GM21529 (cell line): ENCODE measurements around the gene FBXO42.
A peak's percentile ranks its signal among the peaks of the same experiment; 100 is the strongest.
"Not testable (repeated sequence)": the region's sequence is repeated elsewhere in the genome, so short reads cannot be mapped to it uniquely, and the experiment has no call there.

Source experiments
- ATAC-seq: cut with Tn5 transposase; IDR thresholded peaks from one replicate; pipeline ENCODE4 v1.9.1; 2021; ENCODE audit not compliant: unreplicated experiment

Gene FBXO42

DNA sequence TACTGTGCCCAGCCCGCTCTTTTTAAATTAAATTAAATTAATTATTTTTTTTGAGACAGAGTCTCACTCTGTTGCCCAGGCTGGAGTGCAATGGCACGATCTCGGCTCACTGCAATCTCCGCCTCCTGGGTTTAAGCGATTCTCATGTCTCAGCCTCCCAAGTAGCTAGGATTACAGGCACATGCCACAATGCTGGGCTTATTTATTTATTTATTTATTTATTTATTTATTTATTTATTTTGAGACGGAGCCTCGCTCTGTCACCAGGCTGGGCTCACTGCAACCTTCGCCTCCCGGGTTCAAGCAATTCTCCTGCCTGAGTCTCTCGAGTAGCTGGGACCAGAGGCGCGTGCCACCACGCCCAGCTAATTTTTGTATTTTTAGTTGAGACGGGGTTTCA lies 129.6 kb downstream of the FBXO42 start:
- ATAC-seq = not testable (repeated sequence)

DNA sequence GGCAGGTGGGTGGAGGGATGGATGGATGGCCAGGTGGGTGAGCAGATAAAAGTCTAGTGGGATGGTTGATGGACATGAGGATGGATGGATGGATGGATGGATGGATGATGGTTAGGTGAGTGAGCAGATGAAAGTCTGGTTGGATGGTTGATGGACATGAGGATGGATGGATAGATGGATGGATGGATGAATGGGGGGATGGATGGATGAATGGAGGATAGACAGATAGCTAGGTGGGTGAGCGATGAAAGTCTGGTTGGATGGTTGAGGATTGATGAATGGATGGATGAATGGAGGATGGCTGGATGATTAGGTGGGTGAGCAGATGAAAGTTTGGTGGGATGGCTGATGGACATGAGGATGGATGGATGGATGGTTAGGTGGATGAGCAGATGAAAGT lies 130.8 kb downstream of the FBXO42 start:
- no peak for ATAC-seq

DNA sequence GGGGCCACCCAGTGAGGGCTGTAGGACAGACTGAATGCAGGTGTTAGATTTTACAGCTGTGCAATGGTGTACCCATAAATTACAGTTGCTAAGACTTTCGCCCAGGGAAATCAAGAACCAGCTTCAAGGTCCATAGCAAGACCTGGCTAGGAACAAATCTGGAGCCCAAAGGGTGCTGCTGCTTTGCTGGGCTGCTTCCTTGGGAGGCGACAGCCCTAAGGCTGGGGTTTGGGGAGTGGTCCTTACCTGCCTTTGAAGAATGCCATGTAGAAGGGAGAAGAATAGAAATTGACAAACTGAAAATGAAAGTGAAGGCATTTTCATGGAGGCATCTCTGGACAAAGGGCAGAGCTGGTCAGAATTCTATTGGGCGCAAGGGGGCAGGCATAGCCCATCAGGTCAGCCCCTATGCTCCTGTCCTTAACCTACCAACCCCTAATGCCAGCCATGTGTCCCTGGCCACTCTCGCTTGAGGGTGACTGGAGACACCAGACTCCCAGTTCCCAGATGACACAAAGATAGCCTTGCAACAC lies 132.2 kb downstream of the FBXO42 start:
- no peak for ATAC-seq

DNA sequence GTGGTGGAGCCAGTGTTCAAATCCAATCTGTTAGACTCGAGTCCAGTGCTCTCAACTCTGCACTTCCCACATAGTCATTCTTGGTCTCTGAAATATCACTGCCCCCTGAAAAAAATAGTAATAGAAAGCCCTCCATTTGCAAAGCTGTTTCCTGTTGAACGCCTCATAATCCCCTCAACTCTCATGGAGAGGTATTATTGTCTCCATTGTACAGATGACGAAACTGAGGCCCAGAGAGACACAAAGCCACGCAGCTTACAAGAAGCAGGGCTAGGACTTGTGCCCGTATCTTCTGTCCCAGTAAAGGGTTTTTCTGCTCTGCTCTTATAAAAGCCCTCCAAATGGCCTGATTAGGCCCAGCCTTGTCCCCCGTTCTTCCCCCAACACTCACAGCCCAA lies 133.6 kb downstream of the FBXO42 start:
- no peak for ATAC-seq

DNA sequence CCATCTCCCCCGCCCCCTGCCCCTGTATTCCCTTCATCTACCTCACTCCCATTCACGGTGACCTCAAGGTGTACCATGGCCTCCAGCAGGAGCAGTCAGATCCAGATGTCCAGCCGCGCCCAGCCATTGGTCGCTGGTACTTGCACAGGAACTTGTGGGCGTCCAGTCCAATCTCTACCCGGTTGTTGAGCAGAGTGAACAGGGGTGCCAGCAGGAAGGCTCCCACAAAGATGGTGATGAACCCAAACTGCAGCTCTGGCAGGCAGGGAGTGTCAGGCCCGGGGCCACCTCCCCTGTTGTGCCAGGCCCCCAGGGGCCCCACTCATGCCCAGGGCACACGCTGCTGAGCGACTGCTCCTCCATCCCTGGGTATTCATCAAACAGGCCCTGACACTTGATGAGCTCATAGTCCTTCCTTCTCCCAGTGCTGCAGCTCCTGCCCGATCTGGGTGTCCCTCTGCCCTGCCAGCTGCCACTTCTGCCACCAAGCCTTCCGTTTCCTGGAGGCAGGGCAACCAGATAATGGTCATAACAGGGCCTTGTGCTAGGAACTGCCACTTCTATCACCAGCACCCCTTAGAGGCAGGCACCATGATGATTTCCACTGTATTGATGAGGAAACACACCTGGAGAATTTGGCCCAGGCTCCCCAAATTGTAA lies 134.1 kb downstream of the FBXO42 start:
- ATAC-seq = no peak

DNA sequence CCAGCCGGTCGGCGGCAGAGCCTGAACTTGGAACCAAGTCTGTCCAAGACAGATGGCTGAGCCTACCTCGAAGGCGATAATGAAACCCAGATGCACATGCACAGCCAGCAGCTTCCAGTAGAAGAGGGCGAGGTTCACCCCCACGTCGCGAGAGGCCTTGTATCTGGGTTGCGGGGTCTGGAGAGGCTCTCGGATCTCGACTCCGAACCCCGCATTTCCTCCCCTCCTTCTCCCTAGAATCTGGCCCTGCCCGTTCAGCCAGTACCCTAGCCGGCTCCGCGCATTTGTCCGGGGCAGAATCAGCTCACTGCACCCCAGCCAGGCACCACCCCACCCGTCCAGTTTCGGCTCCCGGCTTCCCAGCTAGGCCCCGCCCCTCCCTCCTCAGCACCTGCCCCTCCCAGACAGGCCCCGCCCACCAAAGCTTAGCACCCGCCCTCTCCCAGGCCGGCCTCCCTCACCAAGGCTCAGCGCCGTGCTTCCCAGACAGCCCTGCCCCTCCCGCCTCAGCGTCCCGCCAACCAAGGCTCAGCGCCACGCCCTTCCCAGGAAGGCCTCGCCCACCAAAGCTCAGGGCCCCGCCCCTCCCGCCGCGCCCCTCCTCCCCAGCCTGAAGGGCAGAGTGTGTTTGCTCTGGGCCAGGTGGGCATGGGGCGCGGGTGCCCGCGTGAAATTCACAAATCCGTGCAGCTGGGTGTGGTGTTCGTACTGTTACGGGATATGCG lies 135.1 kb downstream of the FBXO42 start:
- peak; percentile 96 for ATAC-seq

DNA sequence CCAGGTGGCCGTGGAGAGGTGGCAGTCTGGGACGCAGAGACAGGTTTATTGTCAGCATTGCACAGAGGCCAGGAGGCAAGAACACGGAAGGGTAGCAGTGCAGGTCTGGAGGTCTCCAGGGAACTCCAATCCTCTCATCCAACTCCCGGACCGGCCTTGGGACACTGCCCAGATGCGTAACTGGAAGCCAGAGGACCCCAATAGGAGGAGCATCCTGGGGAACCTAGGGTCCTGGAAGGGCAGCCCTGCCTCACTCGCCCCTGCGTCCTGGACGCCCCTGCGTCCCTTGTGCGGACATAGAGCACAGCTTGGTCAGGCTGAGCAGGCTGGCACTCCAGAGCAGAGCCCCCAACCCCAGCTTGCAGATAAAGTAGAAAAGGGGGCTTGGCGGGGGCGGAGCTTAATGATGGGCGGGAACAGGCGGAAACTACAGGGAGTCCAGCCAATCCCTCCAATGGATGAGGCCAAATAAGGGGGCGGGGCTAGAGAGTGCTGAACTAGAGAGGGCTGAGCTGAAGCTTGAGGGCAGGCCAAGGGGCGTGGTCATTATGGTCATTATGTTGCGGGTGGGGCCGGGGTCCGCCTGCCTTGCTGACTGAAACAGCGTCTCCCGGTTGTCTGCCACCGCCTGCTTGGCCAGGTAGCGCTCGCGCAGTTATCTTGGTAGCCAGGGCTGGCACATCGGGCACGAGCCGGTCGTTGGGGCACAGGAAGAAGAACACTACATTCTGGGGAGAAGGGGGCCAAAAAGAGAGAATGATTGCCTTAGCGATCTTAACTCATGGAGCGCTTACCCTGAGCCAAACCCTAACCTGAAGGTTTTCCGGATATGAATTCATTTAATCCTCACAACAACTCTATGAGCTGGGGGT lies 136.2 kb downstream of the FBXO42 start:
- ATAC-seq = no peak

DNA sequence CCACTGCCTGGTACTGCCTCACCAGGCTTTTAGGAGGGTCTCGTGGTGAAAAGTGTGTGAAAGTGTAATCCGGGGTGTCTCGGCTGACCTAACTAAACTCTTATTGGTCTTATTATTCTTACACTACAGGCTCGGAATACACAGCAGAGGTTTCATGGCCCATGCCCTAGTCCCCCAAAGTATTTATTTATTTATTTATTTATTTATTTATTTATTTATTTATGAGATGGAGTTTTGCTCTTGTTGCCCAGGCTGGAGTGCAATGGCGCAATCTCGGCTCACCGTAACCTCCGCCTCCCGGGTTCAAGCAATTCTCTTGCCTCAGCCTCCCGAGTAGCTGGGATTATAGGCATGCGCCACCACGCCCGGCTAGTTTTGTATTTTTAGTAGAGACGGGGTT lies 137.0 kb downstream of the FBXO42 start:
- not testable (repeated sequence) for ATAC-seq

DNA sequence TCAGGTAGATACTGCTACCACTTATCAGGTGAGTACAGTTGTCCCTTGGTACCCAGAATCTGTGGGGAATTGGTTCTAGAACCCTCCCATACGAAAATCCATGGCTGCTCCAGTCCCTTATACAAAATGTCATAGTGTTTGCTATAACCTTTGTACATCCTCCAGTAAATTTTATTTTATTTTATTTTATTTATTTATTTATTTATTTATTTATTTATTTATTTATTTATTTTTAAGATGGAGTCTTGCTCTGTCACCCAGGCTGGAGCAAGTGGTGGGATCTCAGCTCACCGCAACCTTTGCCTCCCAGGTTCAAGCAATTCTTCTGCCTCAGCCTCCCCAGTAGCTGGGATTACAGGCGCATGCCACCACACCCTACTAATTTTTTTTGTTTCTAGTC lies 138.7 kb downstream of the FBXO42 start:
- ATAC-seq = not testable (repeated sequence)

DNA sequence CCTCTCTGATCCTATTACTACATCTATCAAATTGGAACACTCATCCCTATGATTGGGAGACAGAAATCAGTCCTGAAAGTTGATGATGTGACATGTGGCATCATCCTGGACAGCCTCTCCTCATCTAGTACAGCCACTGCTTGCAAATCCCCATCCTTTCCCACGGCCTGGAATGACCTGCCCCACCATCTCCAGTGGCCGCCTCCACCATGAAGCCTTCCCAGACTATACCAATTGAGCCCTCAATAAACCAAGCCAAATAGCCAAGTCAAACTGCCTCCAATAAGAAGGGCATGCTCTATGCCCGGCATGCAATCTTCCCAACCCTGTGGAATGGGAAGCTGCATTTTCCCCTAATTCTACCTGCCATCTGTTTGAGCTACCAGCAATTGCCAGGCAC lies 139.3 kb downstream of the FBXO42 start:
- ATAC-seq = no peak

DNA sequence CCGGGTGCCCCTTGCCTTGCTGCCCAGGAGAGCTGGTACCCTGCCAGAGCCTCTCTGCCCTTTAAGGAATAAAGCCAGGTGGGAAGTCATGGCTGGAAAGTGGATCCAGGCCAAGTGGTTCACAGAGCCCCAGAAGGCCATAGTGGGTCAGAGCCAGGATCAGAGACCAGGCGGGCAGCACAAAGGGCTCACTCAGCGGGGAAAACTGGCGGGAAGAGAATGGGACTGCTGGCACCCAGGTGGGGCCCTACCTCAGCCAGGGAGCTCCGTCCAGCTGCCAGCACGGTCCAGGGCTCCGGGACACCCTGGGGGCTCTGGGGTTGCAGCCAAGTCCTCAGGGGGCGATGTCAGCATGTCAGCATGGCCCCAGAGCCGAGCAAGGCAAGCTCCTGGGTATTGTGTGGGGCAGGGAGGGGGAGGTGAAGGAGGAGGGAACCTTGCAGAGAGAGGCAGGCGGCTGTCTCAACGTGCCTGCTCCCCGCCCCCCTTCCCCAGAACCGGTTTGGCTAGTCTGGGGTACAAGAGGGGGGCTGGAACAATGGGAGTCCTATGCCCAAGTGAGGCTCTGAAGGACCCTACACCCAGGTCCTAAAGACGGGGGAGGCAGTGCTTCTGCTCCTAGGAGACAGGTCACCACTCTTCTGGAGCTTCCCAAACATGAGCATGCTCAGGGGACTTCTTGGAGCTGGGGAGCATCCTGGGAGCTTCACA lies 139.9 kb downstream of the FBXO42 start, which contains the start of gene ARHGEF19:
Gene ARHGEF19, minus strand, starts transcription at position 402 of the 711 bp plus-strand sequence. CDS start 3,598 bp downstream, outside the sequence.
- ATAC-seq = no peak

DNA sequence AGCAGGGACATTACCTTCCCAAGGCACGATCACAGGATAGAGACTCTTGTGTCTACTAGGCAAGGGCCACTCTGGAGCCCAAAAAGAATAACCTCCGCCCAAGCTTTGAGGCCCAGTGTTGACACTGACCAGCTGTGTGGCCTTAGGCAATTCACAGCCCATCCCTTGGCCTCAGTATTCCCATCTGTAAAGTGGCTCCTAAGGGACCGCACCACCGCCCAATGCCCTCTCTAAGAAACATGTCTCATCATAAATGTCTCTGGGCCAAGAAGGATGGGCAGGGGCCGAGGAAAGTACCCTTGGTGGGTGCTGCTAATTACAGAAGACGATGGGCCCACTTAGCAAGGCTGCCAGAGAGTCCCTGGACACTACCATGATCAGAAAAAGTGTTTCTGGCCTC lies 140.5 kb downstream of the FBXO42 start:
- ATAC-seq = no peak

DNA sequence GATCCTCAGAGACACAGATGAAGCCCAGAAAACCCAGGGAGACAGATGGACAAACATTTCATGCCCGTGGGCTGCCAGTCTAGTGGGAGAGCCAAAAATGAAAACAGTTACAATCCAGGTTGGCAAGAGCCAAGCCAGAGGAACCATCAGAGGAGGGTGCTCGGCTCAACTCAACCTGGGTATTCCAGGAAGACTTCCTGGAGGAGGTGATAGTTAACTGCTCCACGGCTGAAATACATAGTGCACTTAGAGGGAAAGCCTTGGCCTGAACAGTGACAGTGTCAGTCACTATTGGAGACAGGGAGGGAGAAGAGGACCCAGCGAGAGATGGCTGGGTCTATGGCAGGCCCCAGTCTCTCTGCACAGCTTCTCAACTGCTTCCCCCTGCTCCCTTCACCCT lies 141.7 kb downstream of the FBXO42 start:
- ATAC-seq = no peak

DNA sequence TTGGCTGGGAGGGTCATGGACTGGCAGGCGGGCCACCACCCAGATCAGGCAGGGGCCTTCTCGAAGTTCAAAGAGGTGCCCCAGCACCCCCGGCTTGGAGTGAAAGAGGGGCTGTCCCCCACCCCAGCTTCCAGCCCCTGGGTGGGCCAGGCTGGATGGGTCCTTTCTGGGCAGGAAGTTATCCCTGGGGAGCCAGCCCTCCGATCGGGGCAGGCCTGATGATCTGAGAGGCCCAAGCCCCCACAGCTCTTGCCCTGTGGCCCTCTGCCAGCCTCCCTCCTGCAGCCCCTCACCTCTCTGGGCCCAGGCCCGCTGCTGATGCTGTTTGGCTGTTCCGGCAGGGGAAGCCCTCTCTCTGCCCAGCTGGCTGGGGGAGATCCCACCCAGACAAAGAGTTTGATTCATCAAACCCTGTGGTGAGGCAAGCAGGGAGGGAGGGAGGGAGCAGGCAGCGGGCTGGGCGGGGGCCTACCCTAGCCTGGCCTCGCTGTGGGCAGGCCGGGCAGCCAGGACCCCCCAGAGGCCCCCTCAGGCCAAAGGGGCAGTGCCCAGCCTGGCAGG lies 142.4 kb downstream of the FBXO42 start:
- ATAC-seq = no peak

DNA sequence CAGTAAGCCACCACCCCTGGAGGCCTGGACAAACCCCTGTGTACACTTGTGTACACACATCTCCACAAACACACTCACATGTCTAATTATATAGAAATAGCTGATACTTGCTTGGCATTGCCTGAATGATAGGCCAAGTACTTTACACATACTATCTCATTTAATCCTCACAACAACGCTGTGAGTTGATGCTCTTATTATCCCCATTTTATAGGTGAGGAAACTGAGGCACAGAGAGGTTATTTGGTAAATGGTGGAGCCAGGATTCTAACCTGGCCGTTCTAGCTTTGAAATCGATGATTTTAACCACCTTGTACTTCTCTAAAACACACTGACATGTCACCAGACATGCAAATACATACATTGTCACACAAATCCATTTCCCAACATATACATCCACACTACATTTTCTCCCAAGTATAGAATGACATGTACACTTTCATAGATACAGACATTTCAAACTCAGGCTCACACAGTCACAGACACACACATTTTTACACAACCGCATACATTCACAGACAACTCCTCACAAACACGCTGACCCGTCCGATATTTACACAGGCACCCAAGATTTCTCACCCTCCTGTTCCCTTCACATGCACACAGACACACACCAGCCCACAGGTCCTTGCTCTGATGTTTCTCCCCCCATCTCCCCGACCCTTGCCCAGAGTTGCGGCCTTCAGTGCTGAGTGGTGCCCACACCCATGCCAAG lies 143.0 kb downstream of the FBXO42 start:
- ATAC-seq = no peak

DNA sequence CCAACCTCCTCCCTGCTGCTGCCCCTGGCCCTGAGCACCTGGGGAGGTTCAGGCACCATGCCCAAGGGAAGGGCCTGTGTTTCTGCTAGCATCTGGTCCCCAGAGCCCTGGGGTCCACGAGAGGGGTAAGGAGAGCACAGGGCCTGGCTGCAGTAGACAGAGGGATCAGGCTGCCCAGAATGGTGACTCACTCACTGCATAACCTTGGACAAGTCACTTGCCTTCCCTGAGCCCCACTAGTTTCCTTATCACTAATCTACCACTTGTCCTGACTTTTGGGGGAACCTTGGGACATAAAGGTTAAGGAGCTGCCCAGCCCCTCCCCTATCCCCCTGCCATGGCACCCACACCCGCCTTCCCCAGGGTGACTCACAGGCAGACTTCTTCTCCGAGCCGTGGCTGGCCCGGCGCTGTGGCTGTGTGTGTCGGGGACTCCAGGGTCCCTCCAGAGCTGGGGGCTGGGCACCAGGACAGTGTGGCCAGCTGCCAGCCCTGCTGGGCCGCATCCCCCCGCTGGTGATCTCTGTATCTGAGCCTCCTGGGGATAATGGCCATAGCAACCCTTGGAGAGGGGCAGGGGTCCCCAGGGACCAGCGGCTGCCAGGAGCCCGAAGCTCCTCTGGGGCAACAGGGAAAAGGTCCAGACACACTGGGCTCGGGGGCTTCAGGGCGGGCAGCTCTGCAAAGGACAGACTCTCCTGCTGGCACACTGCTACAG lies 143.9 kb downstream of the FBXO42 start:
- no peak for ATAC-seq

DNA sequence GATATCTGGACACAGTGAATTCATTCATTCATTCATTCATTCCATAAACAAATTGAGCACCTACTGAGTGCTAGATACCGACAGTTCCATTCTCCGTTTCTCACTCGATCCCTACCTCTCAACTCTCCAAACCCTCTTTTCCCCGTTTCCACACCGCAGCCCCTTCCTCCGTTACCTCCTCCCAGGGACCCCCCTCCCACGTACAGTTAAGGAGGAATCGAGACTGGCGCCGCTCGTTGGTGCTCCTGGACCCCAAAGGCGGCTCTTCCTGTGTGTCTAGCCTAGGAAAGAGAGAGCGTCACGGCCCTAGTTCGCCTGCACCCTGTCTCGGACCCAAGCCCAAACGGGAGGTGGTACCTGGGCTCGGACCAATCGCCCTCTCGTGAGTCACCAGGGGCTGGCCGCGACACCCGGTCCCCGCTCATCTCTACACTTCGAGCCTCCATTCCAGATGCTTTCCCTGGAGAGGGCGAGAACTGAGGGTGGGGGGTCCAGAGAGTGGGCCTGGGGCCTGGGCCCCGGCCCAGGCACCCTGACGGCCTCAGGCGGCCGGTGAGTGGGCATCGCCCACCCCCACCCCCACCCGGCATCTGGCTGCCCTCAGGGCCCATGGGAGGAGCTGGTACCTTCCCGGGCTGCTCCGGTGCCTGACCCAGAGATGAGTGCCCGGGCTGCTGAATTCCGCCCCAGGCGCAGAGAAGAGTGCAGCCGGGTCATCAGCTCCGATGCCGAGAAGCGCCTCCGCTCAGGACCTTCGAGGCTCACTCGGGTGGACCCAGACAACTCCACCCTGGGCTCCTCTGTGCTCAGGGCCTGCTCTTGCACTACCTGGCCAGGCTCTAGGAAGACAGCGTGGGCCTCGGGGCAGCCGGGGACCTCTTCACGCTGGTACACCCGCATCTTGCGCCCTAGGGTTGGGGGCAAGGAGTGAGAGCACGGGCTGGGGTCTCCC lies 144.7 kb downstream of the FBXO42 start:
- no peak for ATAC-seq
